Left forelimb (tissue), 1 donor: Measurements from ENCODE around the gene MYO7B.
A peak's percentile ranks its signal among the peaks of the same experiment; 100 is the strongest.

Experiments
- DNase-seq: peaks from one replicate; pipeline ENCODE4 v3.0.0-alpha.2; 2018; ENCODE audit warnings: low spot score

The MYO7B gene

GRCh38 chr2:127573771-127574170 is 38.3 kb downstream of the MYO7B start:
- no peak for DNase-seq

- DNase-seq, result peak; percentile 37
Measured at GRCh38 chr2:127574656-127575055, 39.2 kb downstream of the MYO7B start.

- DNase-seq, result no peak
Measured at GRCh38 chr2:127575185-127575765, 39.8 kb downstream of the MYO7B start.

GRCh38 chr2:127575941-127576432 is 40.5 kb downstream of the MYO7B start:
- DNase-seq, result no peak

- DNase-seq, result peak; percentile 80
Measured at GRCh38 chr2:127576433-127577207, 41.1 kb downstream of the MYO7B start.

- DNase-seq, result no peak
Measured at GRCh38 chr2:127577208-127577475, 41.7 kb downstream of the MYO7B start.

GRCh38 chr2:127577503-127577902 is 42.0 kb downstream of the MYO7B start:
- DNase-seq, result peak; percentile 50

- no peak for DNase-seq
Measured at GRCh38 chr2:127577973-127578372, 42.5 kb downstream of the MYO7B start.

GRCh38 chr2:127578411-127578810 is 42.9 kb downstream of the MYO7B start:
- DNase-seq, result peak; percentile 20

GRCh38 chr2:127579231-127579630 is 43.7 kb downstream of the MYO7B start:
- peak; percentile 60 for DNase-seq

- no peak for DNase-seq
Measured at GRCh38 chr2:127580167-127581049, 44.9 kb downstream of the MYO7B start.

- peak; percentile 6 for DNase-seq
Measured at GRCh38 chr2:127581050-127581345, 45.5 kb downstream of the MYO7B start.

- peak; percentile 67 for DNase-seq
Measured at GRCh38 chr2:127581516-127582490, 46.3 kb downstream of the MYO7B start.

GRCh38 chr2:127582863-127583861 is 47.7 kb downstream of the MYO7B start:
- DNase-seq, result peak; percentile 58

GRCh38 chr2:127584047-127584446 is 48.6 kb downstream of the MYO7B start:
- DNase-seq, result peak; percentile 46

- DNase-seq, result peak; percentile 37
Measured at GRCh38 chr2:127584516-127585033, 49.1 kb downstream of the MYO7B start.

GRCh38 chr2:127585270-127585807 is 49.9 kb downstream of the MYO7B start:
- no peak for DNase-seq

GRCh38 chr2:127586136-127586535 is 50.7 kb downstream of the MYO7B start:
- DNase-seq, result peak; percentile 33

- peak; percentile 45 for DNase-seq
Measured at GRCh38 chr2:127586746-127587295, 51.3 kb downstream of the MYO7B start.

- DNase-seq, result peak; percentile 40
Measured at GRCh38 chr2:127588241-127588640, 52.8 kb downstream of the MYO7B start.
